GM18867 (cell line): ENCODE measurements around the gene SIRT7.

ENCODE experiments used
- ATAC-seq: cut with Tn5 transposase; IDR thresholded peaks from one replicate; pipeline ENCODE4 v1.9.1; 2021; ENCODE audit warnings: mild to moderate bottlenecking, moderate library complexity; ENCODE audit not compliant: unreplicated experiment

The SIRT7 gene

DNA sequence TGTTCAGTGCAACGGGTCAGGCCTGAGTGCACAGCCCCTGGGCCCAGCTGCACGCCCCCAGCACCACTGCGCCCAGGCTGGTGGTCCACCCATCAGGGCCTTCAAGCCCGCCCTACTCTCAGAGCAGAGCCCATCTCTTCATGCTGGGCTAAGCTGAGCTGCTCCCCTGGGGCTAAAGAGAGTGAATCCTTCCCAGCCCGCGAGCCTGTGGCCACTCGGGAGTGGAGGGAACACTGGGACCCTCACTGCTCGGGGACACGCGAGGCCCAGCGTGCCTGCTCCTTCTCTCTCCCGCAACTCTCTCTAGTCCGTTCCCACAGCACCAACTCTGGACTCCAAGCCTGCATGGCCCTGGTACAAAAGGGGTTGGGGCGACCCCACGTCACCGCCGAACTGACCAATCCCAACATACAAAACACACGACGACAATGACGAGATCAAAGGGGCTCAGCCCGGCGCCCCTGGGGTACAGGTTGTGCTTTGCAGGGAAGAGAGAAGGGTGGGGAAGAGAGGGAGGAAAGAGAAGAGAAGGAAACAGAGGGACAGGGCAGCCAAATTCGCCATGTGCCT, 4.1 kb upstream of the SIRT7 start:
- ATAC-seq, result no peak

DNA sequence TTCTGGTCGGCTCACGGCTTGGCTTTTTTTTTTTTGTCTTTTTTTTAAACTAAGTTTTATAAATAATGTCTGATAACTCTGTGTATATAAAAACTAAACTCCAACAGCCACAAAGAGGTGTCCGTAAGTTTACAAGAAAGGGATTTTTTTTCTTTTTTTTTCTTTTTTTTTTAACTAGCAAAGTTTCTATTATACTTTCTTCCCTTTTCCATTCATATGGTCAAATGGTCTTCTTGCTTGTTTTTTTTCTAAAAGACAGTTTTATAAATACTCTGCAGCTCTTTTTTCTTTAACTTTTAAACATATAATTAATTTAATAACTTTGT, 3.5 kb upstream of the SIRT7 start:
- ATAC-seq, result no peak

DNA sequence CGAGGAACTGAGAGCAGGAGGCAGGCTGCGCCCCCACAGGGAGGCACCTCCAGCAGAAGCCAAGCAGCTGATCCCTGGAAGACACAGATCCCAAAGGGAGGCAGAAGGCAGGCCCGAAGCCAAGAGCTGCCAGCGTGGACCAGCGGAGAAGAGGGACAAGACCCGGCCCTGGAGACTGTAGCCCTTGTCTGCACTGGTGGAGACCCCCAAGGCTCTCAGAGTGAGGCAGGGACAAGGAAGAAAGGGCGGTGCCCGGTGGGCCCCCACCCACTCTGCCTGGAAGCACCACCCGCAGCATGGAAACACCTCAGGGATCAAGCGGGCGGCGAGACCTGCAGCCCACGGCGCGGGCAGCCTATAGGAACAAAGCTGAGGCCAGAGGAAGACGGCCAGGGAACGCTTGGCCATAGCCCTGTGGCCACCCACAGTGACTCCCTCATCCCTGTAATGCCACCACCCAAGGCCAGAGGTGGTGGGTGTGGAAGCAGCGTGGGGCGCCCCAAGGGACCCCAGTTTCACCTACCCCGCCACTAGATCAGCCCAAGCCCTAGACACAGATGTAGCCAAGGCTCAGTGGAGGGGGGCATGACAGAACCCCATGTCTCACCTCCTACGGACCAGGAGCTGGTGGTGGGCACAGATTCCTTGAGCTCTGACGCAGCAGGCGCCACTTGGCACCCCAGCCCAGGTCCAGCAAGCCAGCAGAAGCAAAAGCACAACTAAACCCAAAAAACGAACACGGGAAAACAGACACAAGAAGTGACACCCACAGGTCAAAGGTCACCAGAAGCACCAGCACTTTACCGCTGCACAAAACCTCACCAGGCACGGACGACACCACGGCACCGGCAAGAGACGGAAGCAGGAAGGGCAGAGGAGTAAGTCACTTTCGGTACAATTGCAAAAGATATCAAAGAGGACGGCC, 2.9 kb upstream of the SIRT7 start:
- no peak for ATAC-seq

DNA sequence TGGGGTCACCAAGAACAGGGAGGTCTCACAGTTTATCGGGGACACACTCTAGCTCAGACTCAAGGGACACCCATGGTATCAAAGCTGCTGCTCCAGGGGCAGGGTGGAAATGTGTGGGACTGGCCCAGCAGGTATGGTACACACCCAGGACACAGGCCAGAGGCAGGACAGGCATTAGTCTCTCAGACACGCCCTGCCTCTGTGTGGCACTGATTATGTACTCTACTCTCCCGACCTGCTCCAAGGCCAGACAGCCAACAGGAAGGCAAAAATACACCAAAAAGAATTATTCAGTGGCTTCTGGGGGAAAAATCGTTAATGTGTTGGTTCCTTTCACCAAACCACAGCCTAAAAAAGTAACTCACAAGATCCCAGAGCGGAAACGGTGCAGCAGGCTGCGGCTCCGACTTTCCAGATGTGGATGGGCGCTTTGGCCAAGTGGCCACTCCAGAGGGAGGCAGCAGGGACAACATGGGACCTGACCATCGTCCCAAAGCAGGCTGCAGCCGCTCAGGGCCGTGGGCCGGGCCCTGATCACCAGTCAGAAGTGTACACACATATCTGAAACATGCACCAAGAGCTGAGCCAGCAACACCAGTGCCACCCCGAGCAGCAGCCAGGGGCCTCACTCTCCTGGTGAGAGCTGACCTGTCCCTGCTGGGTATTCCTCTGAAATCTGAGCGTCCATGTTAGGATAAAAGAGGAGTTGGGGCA, 1.0 kb upstream of the SIRT7 start:
- ATAC-seq, result no peak

- ATAC-seq, result peak; percentile 22
Measured at GRCh38 chr17:81918333-81918669, 325 bp upstream of the SIRT7 start.

GRCh38 chr17:81916234-81917001, 1.6 kb downstream of the SIRT7 start:
- ATAC-seq, result no peak

DNA sequence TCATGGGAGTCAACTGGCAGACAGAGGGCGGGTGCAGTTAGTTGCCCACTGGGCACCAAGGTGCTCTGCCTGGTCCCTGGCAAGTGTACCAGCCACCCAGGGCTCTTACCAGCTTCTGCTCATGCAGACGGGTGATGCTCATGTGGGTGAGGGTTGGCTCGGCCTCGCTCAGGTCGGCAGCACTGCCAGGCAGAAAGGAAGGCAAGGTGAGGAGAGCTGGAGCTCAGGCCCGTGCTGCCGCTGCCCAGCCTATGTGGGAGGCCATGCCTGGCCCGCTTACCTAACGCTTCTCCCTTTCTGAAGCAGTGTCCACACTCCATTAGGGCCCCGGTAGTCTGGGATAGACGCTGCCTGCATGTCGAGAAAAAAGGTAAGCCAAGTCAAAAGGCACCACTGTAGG, 2.6 kb downstream of the SIRT7 start:
- ATAC-seq, result no peak

DNA sequence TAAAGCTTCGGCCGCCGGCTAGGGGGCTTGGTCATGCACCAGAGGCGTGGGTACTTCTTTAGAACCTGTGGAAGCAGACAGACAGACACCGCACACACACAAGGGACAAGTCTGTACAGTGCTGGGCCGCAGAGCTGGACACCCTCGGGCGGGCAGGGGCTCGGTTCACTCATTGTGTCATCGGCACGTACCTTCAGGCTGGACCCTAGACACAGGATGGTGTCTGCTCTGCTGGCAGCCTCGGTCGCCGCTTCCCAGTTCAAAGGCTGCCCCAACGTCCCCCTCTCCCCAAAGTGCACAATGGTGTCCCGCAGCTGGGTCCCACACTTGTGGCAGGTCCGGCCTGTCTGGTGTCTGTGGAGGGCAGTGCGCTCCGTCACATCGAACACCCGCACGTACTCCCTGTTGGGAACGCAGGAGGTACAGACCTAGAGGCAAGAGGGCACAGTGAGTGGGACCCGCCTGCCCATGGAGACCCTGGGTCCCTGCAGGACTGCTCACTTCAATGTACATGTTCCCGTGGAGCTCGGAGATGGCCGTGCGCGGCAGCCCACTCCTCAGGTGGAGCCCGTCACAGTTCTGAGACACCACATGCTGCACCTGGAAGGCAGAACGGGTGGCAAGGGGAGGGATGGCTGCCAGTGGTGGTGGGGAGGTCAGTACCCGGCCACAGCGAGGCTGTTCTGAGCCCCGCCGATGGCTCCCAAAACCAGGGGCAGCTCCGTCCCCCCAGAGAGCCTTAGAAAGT, 3.7 kb downstream of the SIRT7 start:
- no peak for ATAC-seq

DNA sequence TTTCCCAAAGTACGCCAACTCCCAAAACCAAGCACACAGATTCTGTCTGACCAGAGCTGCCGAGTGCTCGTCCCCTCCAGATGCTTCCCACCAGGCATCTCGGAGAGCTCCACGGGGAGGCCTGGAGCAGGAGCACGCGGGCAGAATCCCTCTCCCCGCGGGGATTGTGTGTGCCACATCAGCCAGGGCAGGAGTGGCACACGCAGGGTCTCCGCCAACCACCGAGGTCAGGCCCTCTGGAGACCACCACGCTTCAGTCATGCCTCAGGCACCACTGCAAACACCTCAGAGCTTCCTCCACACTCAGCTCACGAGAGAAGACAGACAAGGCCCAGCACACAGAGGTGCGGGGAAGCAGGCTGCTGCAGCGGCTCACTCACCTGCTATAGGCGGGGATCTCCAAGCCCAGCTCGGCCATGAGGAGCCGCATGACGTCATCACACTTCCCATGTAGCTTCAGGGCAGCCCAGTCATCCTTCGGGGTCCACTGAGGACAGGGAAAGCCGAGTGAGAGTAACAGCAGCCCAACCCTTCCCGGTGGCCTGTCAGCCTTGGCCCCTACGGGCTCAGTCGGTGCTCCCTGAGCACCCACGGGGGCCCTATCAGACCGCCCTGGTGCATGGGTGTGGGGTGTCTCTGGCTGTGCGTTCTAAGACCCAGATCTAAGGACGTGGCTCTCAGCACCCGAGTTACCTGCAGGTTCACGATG, 4.4 kb downstream of the SIRT7 start:
- no peak for ATAC-seq

DNA sequence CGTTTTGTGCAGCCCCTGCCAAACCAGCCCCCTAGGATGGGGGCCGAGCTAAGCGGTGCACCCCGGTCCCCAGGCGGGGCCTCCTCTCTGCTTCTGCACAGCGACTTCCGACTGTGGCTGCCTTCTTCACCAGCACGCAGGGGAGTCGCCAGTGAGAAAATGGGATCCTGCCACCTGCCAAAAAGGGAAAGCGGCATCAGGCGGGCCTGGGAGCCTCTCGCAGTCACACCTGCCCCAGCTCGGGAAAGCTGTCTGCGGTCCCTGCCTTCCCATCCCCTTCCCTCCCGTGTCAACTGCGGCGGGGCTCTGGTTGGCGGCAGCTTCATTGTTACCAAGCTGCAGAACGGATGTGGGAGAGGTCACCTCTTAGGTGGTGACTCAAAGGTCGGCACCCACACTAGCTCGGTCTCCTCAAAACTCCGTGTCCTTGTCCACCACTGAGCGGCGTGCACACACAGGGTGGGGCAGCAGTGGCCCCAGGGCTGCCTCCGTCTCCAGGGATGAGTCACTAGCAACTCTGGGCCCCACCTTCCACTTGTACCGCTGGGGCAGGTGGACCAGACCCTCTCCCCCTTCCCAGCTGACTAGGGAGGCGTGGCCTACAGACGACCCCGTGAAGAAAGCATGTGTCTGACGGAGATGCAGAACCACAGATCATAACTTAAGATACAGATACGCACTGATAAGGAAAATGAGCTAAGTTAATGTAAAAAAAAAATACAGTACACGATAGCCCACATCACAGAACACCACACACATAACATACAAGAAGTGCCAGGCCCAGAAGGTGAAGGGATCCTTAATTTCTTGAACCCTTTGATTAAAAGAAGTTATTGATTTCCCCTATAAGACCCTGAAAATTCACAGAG, 5.3 kb downstream of the SIRT7 start:
- ATAC-seq, result no peak

DNA sequence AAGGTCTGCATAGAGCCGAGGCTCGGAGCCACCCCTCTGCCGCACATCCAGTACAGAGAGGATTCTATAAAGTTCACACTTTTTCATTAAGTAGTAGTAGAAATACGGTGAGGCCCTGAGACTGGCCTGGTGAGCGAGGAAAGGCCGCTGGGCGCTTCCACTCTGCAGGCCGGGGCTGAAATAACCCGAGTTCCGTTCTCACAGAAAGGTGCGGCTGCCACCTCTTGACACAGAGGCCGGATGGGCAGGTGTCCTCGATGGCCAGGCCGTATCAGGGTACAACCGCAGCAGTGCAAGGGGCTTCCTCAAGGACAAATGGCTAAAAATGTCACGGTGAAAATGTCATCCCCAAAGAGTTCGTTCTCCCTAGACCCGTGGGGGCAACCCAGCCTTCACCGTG, 6.0 kb downstream of the SIRT7 start:
- ATAC-seq, result no peak

DNA sequence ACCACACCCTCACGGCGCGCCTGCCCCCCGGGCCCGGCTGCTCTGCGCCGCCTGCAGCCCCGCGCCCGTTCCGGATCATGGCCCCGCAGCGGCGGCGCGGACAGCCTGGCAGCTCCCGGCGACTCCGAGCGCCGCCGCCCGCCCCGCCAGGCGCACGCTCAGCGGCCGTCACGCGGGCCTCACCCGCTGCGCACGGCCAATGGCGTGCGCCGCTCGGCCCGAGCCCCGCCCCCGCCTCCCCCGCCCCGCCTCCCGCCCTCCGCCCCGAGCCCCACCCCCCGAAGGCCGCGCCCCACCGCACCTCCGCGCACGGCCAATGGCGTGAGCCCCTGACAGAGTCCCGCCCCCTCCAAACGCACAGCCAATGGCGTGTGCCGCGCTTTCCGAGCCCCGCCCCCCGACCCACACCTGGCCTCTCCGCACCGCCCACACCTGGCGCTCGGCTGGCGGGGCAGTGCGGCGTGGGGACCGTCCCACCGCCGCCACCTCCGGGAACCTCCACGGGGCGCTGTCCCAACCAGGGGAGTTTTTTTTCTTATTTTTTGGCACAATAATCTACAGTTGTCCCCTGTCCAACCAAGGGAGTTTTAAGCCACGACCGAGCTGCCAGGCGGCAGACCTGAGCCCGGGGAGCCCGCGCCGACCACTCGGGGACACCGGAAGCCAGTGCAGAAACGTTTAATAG, 6.6 kb downstream of the SIRT7 start, which contains the start of gene PCYT2:
Gene PCYT2, minus strand, starts transcription at position 123 of the 685 bp plus-strand sequence. Its CDS starts 44 bp downstream, at position 79.
- peak; percentile 63 for ATAC-seq

DNA sequence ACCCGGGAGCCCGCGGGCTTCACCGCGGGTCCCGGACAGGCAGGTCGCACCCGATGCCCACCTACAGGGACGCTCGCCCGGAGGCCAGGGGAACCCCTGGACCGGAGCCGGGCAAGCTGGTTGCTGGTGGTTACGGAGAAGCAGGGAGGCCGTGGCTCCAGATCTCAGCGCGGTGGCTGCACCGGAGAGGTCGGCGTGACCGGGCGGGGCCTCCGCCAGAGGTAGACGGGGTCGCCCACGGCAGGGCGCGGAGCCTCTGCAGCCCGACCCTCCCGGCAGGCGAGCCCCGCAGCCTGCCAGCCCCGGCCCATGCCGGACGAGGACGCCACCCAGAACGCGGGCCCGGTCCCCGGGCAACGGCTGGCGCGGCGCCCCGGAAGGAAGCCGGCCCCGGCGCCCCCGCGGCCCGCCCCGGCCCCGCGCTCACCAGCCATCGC, 7.1 kb downstream of the SIRT7 start:
- peak; percentile 21 for ATAC-seq

DNA sequence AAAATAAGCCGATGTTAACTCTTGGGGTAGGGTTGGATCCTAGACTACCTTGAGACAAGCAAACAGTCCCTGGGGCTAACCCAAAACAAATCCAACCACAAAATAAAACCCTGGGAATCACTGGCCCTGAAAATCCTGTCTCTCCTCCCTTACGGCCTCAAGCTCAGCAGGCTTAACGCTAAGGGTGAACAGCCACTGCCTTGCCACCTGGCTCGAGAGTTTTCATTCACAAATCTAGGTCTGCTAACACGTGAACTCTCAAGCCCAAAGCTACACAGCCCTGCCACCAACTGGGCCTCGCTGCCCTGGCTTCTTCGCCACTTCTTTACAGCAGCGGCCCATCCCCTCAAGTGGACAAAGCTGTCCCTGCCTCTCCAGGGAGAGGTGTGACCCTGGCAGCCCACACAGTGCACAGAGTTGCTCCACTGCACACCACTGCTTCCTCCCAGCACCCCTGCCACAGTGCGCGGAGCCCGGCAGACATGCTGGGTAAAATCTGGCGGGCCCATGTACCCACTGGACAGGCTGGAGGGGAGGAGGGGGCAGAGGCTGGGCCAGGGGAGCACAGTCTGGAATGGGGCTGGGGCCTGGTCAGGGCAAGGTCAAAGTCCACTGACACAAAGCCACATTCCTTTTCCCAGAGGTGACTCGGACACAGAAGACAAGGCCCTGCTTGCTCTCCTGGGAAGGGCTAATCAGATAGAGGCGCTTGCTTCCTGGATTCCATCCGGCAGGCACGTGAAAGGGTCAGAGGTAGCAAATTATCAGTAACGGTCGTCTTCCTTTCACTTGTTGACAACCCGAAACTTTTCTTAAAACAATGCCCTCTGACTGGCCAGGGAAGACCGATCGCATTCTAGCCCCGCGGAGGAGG, 7.8 kb downstream of the SIRT7 start:
- ATAC-seq, result peak; percentile 3

GRCh38 chr17:81909231-81909630, 8.7 kb downstream of the SIRT7 start:
- ATAC-seq, result no peak

DNA sequence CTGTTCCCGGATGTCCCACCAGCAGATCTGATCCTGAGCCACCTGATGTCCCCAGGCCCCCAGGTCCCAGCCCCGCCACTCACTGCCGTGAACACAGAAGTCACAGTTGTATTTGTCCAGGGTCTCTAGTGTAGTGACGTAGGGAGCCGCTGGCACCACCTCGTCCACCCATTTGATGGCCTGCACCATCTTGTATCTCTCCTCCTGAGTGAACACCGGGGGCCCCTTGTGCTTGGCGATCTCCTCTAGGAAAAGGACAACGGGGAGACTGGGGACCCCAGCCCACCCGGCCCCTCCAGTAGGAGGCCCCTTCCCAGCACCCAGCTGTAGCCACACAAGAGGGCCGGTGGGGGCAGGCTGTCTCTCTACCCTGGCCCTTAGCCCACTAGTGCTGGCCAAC, 9.2 kb downstream of the SIRT7 start:
- no peak for ATAC-seq
